Activated CD8-positive, alpha-beta memory T cell treated with anti-CD3 and anti-CD28 coated beads for 4 hours (primary cell): ENCODE results near the gene ENTR1.

Experiments
- DNase-seq, 2 donors: peaks; one replicate each; pipeline ENCODE4 v3.0.0-alpha.2; 2020; ENCODE audit warnings: low read depth in 2 of 2

ENTR1 gene

DNA sequence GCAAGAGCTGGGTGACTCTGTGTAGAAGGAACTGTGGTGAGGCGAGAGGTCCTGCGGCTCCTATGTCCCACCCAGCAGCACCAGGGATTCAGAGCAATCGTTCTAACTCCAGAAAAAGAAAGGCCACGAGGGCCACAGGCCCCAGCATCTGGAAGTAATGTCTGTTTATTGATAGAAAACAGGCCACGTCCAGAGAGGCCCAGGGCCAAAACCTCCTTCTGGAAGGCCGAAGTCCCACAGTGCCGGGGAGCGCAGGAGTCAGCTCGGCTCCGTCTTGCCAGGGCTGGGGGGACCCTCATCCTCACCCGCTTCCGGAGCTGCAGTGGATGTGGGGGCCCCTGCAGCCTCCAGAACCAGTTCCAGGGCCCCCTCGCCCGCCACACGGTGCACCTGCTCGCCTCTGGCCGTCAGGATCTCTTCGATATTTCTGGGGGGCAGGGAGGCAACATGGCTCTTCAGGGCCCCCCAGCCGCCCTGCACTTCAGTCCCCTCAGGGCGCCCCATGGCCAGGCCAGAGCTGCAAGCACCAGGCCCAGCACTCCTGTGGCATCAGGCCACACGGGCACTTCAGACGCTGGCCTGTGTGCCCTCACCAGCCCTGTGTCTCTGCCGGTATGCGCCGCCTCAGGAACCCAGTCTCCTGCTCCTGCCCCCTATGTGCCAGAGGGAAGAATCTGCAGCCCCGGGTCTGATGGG, 48.5 kb downstream of the ENTR1 start:
- no peak for DNase-seq

DNA sequence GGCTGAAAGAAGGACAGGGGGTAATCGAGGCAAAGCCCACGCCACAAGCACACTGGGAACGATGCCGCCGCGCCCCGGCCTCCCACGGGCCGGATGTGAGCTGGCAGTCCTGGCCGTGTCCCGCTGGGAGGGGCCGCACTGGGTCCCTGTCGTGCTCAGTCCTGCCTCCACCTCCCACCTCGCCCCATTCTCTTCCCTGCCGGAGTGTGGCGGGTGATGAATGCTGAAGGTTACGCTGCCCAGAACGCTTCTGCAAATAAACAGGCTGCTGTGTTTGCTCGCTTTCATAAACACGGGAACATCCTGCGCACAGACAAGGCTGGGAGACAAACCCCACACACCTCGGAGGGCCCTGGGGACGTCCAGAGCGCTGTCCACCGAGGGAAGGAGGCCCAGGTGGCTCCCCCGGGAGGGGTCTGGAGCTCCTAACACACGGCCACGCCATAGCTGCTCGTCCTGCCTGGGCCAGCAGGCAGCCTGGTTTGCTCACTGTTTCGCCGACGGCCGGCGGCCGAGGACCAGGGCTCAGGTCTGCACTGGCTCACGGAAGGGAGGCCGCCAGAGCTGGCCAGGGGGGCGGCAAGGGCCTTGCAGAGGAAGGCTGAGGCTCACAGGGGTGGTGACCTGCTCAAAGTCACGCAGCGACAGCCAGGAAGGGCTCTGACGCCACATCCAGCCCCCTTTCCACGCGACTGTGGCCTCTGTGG, 49.2 kb downstream of the ENTR1 start:
- DNase-seq, result no peak

DNA sequence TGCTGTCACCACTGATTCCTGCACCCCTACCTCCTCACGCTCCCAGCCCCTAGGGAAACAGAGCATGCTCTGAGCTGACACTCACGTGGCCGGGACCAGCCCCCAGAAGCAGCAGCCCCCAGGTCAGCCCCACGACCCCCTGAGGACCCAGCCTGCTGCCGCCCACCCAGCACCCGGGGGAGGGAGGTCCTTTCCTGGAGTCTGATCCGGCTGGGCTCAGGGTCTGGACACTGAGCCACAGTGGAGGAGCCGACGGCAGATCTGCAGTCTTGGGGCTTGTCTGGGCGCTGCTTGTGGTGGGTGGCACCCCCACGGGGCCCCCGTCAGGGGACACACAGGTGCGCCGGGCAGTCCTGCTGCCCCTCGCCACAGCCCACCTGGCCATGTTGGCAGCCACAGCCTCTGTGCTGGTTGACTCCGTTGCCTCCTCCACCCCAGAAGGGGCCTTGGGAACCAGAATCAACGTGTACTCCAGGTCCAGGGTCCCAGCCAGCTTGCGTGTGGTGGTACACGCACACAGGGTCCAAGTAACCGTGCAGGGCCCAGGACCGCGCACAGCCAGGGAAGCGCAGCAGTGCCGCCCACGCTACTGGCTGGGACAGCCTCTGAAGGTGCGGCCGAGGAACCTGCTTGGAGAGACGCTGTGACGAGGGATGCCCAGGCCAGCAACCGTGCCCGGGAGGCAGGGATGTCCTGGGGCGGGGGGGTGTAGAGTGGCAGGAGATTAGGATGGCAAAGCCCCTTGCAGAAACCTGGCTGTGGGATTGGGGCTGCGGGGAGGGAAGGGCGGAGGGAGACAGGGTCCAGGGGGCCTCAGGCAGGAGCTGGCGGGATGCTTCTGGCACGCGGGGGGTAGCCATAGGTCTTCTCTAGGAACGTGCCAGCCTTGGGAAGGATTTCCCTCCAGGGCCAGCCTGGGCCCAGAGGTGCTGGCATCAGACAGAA, 50.4 kb downstream of the ENTR1 start:
- no peak for DNase-seq

DNA sequence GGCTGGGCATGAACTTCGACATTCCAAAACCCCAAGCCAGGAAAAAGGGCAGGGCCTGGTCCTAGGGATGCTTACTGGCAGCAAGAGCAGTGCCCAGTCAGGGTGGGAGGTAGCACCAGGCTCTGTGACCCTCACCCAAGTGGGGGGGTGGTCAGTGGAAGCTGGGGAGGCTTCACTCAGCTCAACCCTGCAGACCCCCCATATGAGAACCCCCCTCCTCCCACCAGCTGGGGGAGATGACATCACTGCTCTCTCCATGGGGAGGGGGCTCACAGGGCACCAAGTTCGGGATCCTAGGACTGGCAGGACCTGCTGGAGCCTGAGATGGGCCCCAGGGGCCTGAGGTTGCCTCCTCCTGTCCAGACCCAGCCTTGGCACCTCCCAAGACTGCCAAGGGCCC, 51.5 kb downstream of the ENTR1 start:
- DNase-seq, result no peak

DNA sequence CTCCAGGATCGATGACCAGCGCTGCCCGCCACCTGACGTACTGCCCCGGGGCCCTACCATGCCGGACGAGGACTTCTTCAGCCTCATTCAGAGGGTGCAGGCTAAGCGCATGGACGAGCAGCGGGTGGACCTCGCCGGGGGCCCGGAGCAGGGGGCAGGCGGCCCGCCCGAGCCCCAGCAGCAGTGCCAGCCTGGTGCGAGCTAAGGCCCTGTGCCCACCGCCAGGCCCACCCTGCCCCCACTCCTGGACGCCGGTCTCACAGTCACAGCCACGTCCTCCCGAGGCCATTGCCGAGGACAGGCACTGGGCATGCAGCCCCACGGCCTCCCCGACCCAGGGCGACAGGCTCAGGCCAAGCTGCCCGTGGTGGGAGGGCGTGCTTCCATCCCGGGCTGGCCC, 52.4 kb downstream of the ENTR1 start:
- DNase-seq, result no peak

DNA sequence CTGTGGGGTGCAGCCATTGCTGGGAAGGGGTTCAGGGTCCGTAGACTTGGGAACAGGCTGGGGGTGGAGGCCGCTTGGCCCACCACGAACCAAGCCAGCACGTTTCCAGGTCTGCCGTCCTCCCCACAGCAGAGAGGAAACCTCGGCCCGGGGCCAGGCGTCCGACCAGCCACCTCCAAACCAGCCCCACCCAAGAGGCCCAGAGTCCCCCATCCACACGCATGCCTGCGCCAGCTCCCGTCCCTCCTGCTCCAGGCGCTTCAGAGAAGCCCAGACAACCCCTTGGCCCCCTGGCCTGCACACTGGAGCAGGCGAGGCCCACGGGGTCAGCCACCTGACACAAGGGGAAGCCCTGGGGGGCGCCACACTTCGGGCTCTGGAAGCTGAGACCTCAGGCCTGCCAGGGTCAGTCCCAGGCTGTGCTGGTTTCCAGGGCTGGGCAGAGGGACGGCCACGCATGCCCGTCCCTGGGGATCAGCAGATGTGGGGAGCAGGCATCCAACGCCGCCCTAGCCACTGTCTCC, 53.1 kb downstream of the ENTR1 start:
- no peak for DNase-seq

DNA sequence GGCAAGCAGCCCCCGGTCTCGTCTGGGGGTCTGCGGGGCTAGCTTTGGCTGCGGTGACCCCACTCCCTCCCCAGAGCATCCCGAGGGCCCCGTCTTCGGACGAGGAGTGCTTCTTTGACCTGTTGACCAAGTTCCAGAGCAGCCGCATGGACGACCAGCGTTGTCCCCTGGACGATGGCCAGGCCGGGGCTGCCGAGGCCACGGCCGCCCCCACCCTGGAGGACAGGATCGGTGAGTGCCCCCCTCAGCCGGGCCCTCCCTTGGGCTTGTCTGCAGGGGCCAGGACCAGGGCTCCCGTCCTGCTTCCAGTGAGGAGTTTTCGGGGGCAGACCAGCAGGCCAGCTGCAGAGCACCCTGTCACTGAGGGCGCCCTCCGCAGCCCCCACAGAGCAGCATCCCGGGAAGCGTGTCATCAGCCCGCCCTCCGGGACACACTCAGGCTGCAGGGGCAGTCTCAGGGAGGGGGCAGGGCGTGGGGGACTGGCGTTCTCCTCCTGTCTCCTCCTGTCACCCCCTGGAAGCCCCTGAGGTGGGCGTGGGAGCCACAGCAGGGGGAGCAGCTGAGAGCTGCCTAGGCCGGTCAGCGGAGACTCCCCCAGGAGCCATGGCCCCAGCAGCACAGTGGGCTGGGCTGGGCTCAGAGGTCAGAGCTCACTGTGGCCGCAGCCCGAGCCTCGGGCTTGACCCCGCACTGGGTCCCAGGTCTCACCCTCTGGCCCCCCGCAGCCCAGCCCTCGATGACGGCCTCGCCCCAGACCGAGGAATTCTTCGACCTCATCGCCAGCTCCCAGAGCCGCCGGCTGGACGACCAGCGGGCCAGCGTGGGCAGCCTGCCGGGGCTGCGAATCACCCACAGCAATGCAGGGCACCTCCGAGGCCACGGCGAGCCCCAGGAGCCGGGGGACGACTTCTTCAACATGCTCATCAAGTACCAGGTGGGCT, 54.5 kb downstream of the ENTR1 start:
- no peak for DNase-seq

DNA sequence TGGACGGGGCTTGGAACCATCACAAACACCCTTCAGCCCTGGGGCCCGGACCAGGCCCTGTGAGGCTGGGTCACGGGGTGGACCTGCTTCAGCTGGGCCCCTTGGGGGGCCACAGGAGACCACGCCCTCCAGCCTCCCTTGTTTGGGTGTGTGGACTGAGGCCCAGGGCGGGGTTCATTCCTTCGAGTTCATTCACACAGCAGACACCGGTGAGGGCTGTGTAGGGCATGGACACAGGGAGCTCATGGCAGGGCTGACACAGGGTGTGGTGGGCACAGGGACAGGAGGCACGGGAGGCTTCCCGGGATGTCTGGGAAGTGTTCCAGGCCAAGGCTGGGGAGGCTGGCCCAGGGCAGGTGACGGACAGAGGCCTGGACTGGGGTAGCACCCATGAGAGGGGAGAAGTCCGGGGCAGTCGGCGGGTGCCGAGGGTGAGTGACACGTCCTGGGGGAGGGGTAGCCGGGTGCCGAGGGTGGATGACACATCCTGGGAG, 55.8 kb downstream of the ENTR1 start:
- DNase-seq, result no peak

DNA sequence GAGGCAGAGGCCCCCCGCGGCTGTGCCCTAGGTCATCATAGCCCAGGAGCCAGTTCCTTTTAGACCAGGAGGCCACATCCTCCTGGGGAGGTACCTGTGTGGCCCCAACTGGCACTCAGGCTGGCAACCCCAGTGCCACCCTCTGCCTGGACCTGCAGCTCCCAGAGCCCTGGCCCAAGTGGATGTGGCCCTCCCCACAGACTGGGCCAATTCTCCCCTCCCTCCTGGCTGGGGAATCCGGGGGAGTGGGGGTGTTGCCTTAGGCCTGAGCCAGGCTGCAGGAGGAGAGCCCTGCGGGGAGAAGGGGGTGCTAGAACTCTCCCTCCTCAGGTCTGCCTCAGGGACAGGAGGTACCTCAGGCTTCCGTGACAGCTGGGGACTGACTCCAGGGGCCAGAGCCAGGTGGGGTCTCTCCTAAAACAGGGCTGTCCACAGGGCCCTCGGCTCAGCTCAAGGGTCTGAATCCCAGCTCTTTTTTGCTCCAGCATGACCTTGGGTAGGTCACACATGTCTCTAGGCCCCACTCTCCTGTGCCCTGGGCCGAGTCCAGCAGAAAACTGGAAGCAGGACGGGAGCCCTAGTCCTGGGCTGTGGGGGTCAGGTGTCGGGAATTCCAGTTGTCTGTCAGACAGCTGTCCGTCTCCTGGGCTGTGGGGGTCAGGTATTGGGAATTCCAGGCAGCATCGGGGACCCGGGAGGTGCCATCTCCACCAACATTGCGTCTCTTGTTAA, 56.5 kb downstream of the ENTR1 start:
- no peak for DNase-seq

DNA sequence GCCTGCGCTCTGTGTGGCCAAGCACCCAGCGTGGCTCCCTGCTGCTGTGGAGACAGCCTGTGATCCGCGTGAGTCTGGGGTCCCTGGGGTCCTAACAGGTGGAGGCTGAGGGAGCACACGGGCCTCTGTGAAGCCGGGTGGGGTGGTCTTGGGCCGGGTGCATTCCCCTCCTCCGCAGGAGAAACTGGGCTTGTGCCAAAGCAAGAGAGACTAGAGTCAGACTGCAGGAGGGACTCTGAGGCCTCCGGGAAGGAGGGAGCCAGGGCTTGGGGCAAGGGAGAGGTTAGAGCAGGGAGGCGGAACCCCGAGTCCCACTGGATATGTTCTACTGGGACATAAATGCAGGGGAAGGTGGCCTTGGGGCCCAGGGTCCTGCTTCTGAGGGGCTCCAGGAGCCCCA, 57.3 kb downstream of the ENTR1 start:
- no peak for DNase-seq

DNA sequence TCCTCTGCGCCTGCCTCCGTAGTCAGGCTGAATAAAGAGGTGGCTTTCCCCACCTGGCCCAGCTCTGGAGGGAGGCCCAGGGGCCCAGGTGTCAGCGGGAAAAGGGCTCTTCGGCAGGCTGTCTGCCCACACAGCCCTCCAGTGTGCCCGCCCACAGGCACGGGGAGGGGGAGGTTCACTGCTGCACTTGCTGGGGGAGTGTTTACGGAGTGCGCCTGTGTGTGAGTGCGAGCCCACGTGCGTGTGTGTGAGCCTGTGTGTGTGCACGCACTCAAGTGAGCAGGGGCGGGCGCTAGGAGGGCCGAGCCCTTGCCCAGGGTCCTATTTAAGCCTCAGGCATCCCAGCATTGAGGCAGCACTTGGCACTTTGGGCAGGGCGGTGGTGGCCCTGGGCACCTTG, 57.7 kb downstream of the ENTR1 start:
- DNase-seq, result no peak
